OCI-LY3 (cell line): ENCODE measurements around the gene HINFP.

Source experiments
- EZH2phosphoT487 ChIP-seq: fragments of 200-600 bp; shearing (Covaris generic); IDR thresholded peaks from 2 replicates; pipeline ENCODE4 v1.6.1; 2018; ENCODE audit warnings: antibody characterized with exemption, mixed run types, low read depth
- TF ChIP-seq, protein P1 (sequence below): fragments of 200-600, 300-600 bp; sonication (generic); IDR thresholded peaks from 2 replicates; pipeline ENCODE4 v1.5.1; 2014; ENCODE audit warnings: antibody characterized with exemption, low read length, low read depth

- TF ChIP-seq, protein P1, sequence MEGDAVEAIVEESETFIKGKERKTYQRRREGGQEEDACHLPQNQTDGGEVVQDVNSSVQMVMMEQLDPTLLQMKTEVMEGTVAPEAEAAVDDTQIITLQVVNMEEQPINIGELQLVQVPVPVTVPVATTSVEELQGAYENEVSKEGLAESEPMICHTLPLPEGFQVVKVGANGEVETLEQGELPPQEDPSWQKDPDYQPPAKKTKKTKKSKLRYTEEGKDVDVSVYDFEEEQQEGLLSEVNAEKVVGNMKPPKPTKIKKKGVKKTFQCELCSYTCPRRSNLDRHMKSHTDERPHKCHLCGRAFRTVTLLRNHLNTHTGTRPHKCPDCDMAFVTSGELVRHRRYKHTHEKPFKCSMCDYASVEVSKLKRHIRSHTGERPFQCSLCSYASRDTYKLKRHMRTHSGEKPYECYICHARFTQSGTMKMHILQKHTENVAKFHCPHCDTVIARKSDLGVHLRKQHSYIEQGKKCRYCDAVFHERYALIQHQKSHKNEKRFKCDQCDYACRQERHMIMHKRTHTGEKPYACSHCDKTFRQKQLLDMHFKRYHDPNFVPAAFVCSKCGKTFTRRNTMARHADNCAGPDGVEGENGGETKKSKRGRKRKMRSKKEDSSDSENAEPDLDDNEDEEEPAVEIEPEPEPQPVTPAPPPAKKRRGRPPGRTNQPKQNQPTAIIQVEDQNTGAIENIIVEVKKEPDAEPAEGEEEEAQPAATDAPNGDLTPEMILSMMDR, result no peak
- no peak for TF ChIP-seq EZH2phosphoT487
These were observed 8.9 kb upstream of the HINFP start for GRCh38 chr11:119112314-119113020.
